GM12875 (cell line): ENCODE measurements around the gene CSTPP1.

ENCODE experiments used
- H3K4me3 ChIP-seq: one replicate; pipeline ENCODE4 v1.5.1; 2011; ENCODE audit warnings: low read depth, low read length, control low read depth
- TF ChIP-seq, protein P1 (sequence below): IDR thresholded peaks from 2 replicates; pipeline ENCODE4 v1.5.1; 2011; ENCODE audit warnings: low read depth, mild to moderate bottlenecking, control low read depth, inconsistent platforms, low read length, moderate library complexity, borderline replicate concordance; ENCODE audit not compliant: insufficient read depth

CSTPP1 gene

DNA sequence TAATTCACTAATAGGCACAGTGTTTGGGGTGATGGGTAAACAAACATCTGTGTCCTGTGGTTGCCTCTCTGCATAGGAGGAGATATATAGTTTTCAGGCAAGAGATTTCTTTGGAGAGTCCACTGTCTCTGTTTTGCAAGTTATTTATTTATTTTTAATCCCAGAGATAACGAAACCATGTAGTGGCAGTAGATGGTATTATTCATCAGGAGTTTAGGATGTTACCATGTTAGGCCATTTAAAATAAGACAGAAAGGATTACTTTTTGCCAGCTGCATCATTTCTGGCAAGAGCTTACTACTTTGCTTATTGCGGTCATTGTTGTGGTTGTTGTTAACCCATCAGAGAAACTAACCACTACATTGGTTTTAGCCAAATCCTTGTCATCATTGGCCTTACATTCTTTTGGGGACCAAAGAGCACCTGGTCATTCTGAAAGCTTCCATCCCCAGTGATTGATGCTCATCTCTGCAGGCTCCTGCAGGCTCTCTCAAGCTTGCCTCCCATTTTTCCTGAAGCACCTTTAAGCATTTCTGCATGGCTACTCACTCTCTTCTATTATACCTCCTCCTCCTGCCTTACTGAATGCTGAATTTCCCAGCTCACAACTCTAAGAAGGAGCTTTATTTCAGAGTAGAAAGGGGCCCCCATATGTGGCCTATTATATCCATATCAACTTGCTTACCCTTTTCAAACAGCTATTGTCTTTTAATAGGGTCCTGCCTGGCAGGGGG, 84.4 kb downstream of the CSTPP1 start:
- TF ChIP-seq, protein P1, sequence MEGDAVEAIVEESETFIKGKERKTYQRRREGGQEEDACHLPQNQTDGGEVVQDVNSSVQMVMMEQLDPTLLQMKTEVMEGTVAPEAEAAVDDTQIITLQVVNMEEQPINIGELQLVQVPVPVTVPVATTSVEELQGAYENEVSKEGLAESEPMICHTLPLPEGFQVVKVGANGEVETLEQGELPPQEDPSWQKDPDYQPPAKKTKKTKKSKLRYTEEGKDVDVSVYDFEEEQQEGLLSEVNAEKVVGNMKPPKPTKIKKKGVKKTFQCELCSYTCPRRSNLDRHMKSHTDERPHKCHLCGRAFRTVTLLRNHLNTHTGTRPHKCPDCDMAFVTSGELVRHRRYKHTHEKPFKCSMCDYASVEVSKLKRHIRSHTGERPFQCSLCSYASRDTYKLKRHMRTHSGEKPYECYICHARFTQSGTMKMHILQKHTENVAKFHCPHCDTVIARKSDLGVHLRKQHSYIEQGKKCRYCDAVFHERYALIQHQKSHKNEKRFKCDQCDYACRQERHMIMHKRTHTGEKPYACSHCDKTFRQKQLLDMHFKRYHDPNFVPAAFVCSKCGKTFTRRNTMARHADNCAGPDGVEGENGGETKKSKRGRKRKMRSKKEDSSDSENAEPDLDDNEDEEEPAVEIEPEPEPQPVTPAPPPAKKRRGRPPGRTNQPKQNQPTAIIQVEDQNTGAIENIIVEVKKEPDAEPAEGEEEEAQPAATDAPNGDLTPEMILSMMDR: no peak
- H3K4me3 ChIP-seq: no peak overlapping the region

DNA sequence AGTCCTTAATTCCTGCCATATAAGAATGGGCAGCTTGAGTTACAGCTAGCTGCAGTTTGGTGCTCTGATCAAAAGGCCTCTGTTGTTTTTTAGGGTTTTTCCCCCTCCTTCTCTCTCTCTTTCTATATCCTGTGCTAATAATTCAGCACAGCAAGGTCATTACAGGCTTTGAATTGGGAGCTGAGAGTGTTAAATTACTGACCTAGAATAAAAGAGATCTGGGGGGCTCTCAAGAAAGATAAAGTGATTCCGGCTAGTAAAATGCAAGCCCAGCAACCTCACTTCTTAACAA, 84.9 kb downstream of the CSTPP1 start:
- TF ChIP-seq, protein P1: no peak
- no peak overlapping the region for H3K4me3 ChIP-seq

DNA sequence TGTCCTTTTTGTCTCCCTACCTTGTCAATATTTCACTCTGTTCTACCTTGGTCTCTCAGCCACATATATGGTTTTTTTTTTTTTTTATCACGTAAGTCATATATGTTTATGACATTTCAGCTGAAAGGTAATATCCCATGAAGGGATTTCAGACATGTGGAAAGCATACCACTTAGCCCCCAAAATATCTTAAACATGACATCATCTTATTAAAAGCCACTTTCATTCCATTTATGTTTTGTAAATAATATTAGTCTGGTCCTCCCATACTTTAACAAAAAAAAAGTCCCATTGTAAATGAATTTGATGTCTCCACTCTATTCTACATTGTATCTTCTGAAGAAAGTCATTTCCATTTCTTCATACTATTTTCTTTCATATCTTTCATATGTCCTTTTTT, 85.4 kb downstream of the CSTPP1 start:
- no peak overlapping the region for H3K4me3 ChIP-seq
- TF ChIP-seq, protein P1: no peak

DNA sequence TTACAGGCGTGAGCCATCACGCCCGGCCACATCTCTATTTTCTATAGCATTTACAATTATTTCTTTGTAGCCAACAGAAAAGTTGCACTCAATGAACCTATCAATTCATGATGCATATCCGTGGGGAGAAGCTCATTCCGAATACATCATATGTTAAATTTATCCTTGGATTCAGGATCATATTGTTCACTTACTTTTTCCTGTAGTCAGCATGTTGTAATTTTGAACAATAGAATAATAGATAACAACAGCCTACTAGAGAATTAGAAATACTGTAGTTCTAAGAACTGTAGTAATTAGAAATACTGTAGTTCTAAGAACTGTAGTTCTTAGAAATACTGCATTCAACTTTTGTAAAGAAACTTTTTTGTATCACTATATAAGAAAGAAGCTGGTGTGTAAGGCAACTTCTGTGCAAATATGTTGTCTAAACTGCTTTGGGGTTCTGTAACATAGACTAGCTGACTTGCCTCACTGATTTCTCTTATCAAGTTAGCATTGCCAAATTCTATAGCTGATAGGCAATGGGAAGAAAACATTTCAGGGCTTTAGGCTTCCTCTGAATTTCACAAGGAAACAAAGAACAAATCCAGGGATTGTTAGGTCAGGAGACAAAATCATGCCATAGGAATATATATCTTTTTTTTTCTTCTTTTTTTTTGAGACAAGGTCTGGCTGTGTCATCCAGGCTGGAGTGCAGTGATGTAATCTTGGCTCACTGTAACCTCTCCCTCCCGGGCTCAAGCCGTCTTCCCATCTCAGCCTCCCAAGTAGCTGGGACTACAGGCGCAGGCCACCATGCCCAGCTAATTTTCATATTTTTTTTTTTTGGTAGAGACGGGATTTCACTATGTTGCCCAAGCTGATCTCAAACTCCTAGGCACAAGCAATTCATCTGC, 91.9 kb downstream of the CSTPP1 start:
- no peak overlapping the region for H3K4me3 ChIP-seq
- TF ChIP-seq, protein P1: no peak

DNA sequence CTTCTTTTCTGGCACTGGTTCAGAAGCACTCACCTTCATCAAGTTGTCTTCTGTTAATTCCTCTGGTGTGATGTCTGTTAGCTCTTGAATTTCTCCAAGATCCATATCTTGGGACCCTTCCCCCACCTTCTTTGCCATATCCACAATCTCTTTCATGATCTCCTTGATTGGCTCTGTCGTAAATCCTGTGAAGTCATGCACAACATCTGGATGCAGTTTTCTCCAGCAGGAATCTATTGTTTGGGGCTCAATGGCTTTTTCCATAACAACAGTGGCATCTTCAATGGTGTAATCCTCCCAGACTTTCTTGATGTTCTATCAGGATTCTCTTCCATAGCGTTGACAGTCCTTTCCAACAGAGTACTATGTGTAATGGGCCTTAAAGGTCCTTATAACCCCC, 96.9 kb downstream of the CSTPP1 start:
- TF ChIP-seq, protein P1: no peak
- no peak overlapping the region for H3K4me3 ChIP-seq

DNA sequence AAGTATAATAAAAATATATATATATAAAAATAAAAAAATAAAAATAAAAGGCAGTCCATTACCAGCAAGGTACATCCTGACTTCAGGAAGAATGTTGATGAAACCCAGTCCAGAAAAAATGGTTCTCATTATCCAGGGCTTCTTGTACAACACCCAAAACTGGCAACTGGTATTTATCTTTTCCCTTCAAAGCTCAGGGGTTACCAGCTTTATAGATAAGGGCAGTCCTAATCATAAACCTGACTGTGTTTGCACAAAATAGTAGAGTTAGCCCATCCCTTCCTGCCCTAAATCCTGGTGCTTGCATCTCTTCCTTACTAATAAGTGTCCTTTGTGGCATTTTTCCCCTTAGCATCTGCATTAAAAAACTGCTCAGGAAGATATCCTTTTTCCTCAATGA, 97.5 kb downstream of the CSTPP1 start:
- TF ChIP-seq, protein P1: no peak
- no peak overlapping the region for H3K4me3 ChIP-seq

DNA sequence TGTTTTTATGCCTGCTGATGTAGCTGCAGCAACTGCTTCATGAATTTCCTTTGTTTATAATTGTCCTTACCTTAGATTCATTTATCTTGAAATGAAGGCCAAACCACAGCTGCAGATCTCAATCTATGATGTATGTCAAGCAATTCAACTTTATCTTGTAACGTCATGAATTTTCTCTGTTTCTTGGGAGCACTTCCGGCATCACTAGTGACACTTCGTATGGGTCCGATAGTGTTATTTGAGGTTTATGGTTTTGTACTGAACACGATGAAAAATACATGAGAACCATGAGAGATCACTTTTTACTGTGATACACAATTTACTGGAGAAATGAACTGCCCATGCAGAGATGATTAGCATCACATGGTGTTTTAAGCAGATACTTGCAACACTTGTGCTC, 98.5 kb downstream of the CSTPP1 start:
- no peak overlapping the region for H3K4me3 ChIP-seq
- TF ChIP-seq, protein P1: no peak
